ENCODE measurements around the gene SLC19A3. TPM values are rescaled to one million over a fixed set of nuclear protein-coding genes. Genes with fewer than 3 reads are reported as not detected.
A peak's percentile ranks its signal among the peaks of the same experiment; 100 is the strongest.

SLC19A3 gene
- total RNA-seq, 1 donor from 2014 or later, result 0.14 TPM

DNA sequence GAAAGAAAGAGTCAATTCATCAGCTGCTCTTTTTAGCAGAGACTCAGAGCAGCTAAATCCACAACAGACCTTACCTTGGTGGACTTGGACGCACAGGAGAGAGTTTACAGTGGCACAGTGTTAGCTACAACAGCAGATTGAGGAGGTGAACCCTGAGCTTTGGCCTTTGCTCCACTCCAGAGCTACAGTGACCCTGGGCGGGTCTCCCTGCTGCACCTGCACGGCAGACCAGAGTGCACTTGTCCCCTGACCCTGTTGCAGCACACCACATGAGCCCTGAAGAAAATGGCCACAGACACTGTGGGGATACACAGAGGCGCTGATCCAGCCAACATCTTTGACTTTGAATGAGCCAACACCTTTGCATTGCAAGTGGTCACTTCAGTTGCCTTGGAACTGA lies 11.0 kb downstream of the SLC19A3 start:
- Mint-ChIP-seq H3K27ac (ENCODE audit: unreplicated experiment) (no peak overlapping the region), H3K4me3 (ENCODE audit: unreplicated experiment) (no peak overlapping the region), H3K9me3 (ENCODE audit: unreplicated experiment) (no peaks in the 10 kb centered on the region), H3K36me3 (ENCODE audit: low read depth, unreplicated experiment) (peaks cover 2% of the 10 kb centered on the region), H3K27me3 (ENCODE audit: low read depth, unreplicated experiment) (peaks cover 2% of the 10 kb centered on the region), H3K4me1 (ENCODE audit: low read depth, unreplicated experiment) (peaks cover 3% of the 10 kb centered on the region)
- Histone ChIP-seq H4K20me1 (ENCODE audit: insufficient read depth, low read length) (no peaks in the 10 kb centered on the region), H3K9ac (ENCODE audit: low read length) (no peak overlapping the region), H3K36me3 (ENCODE audit: insufficient read depth, low read length) (no peaks in the 10 kb centered on the region), H3K27ac (ENCODE audit: low read depth, low read length) (no peak overlapping the region), H3K9me3 (ENCODE audit: insufficient read depth, low read depth, low read length) (no peaks in the 10 kb centered on the region), H3K27me3 (ENCODE audit: insufficient read depth, low read length) (no peaks in the 10 kb centered on the region), H2AFZ (ENCODE audit: low read depth, low read length) (no peak overlapping the region), H3K79me2 (ENCODE audit: insufficient read depth, low read length) (no peaks in the 10 kb centered on the region), H3K4me2 (ENCODE audit: low read length) (no peak overlapping the region), H3K4me3 (ENCODE audit: insufficient read depth, low read depth, low read length) (no peak overlapping the region), H3K4me1 (ENCODE audit: insufficient read depth, low read length) (no peaks in the 10 kb centered on the region)
- FAIRE-seq (no peak), DNase-seq (ENCODE audit: low read depth) (no peak)
- TF ChIP-seq CTCF (IDR thresholded peaks at IDR 0.05; ENCODE audit: insufficient read depth, low read depth, low read length) (no peak), EZH2 (IDR thresholded peaks at IDR 0.05; ENCODE audit: insufficient read depth, low read length) (no peak)

DNA sequence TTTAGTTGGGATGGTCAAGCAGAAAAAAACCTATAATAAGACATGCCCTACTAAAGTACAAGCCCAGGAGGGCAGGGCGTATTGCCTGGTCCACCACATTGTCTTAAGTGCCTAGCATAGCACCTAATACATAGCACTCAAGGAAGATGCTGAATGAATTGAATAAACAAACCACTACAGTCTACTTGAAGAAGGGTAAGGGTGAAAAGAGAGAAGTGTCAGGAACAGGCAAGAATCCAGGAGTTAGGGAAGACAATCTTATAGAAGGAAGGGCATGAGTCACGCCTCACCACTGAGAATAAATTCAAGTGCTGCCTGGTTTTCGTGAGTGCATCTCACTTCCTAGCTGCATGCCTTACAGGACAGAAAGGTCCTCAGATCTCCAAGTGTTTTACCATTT lies 13.9 kb downstream of the SLC19A3 start:
- H4K20me1 ChIP-seq (ENCODE audit: insufficient read depth, low read length), result no peaks in the 10 kb centered on the region
- no peaks in the 10 kb centered on the region for H3K79me2 ChIP-seq (ENCODE audit: insufficient read depth, low read length)
- DNase-seq (ENCODE audit: low read depth) (peak; percentile 22), FAIRE-seq (no peak)
- H3K4me1 ChIP-seq (ENCODE audit: insufficient read depth, low read length), result no peaks in the 10 kb centered on the region
- no peaks in the 10 kb centered on the region for H3K36me3 ChIP-seq (ENCODE audit: insufficient read depth, low read length)
- no peak overlapping the region for H3K27ac Mint-ChIP-seq (ENCODE audit: unreplicated experiment)
- TF ChIP-seq CTCF (IDR thresholded peaks at IDR 0.05; ENCODE audit: insufficient read depth, low read depth, low read length) (no peak), EZH2 (IDR thresholded peaks at IDR 0.05; ENCODE audit: insufficient read depth, low read length) (no peak)
- no peaks in the 10 kb centered on the region for H3K9me3 Mint-ChIP-seq (ENCODE audit: unreplicated experiment)
- peaks cover 2% of the 10 kb centered on the region for H3K27me3 Mint-ChIP-seq (ENCODE audit: low read depth, unreplicated experiment)
- no peak overlapping the region for H2AFZ ChIP-seq (ENCODE audit: low read depth, low read length)
- no peak overlapping the region for H3K4me2 ChIP-seq (ENCODE audit: low read length)
- no peak overlapping the region for H3K9ac ChIP-seq (ENCODE audit: low read length)
- no peak overlapping the region for H3K27ac ChIP-seq (ENCODE audit: low read depth, low read length)
- no peaks in the 10 kb centered on the region for H3K36me3 Mint-ChIP-seq (ENCODE audit: low read depth, unreplicated experiment)
- H3K4me3 ChIP-seq (ENCODE audit: insufficient read depth, low read depth, low read length), result no peak overlapping the region
- H3K9me3 ChIP-seq (ENCODE audit: insufficient read depth, low read depth, low read length), result no peaks in the 10 kb centered on the region
- no peaks in the 10 kb centered on the region for H3K27me3 ChIP-seq (ENCODE audit: insufficient read depth, low read length)
- H3K4me3 Mint-ChIP-seq (ENCODE audit: unreplicated experiment), result no peak overlapping the region
- H3K4me1 Mint-ChIP-seq (ENCODE audit: low read depth, unreplicated experiment), result peaks cover 3% of the 10 kb centered on the region

DNA sequence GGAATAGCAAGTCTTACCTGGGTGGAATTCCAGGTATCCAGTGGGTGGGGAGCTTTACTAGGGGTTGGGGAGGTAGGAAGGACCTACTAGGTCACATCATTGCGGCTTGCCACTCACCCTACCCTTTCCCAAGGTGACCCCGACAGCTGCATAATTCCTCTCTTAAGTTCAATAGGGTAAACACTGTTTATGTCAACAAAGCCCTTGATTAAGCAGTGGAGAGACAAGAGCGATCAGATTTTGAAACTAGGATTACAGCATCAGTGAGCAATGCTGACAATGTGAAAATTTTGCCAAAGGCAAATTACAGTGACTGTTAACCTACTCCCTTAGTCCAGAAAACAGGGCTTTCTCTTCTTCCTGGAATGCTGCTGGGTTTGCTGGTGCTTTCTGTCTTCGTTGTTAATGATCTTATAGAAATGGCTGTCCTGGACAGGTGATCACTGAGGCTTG lies 14.5 kb downstream of the SLC19A3 start:
- DNase-seq (ENCODE audit: low read depth), result peak; percentile 8
- no peak for FAIRE-seq
- no peaks in the 10 kb centered on the region for H3K9me3 ChIP-seq (ENCODE audit: insufficient read depth, low read depth, low read length)
- H3K27me3 ChIP-seq (ENCODE audit: insufficient read depth, low read length), result no peaks in the 10 kb centered on the region
- Mint-ChIP-seq H3K27ac (ENCODE audit: unreplicated experiment) (no peak overlapping the region), H3K27me3 (ENCODE audit: low read depth, unreplicated experiment) (peaks cover 2% of the 10 kb centered on the region), H3K36me3 (ENCODE audit: low read depth, unreplicated experiment) (no peaks in the 10 kb centered on the region), H3K4me3 (ENCODE audit: unreplicated experiment) (no peak overlapping the region), H3K4me1 (ENCODE audit: low read depth, unreplicated experiment) (peaks cover 3% of the 10 kb centered on the region), H3K9me3 (ENCODE audit: unreplicated experiment) (no peaks in the 10 kb centered on the region)
- H3K79me2 ChIP-seq (ENCODE audit: insufficient read depth, low read length), result no peaks in the 10 kb centered on the region
- no peaks in the 10 kb centered on the region for H3K36me3 ChIP-seq (ENCODE audit: insufficient read depth, low read length)
- no peak for TF ChIP-seq CTCF (IDR thresholded peaks at IDR 0.05; ENCODE audit: insufficient read depth, low read depth, low read length)
- no peak for TF ChIP-seq EZH2 (IDR thresholded peaks at IDR 0.05; ENCODE audit: insufficient read depth, low read length)
- no peak overlapping the region for H3K4me2 ChIP-seq (ENCODE audit: low read length)
- no peak overlapping the region for H3K4me3 ChIP-seq (ENCODE audit: insufficient read depth, low read depth, low read length)
- H3K9ac ChIP-seq (ENCODE audit: low read length), result no peak overlapping the region
- H3K4me1 ChIP-seq (ENCODE audit: insufficient read depth, low read length), result no peaks in the 10 kb centered on the region
- no peak overlapping the region for H2AFZ ChIP-seq (ENCODE audit: low read depth, low read length)
- H4K20me1 ChIP-seq (ENCODE audit: insufficient read depth, low read length), result no peaks in the 10 kb centered on the region
- no peak overlapping the region for H3K27ac ChIP-seq (ENCODE audit: low read depth, low read length)

Measured in astrocyte (in vitro differentiated cells and primary cell).